Measurements from ENCODE around the gene MAD2L2.

Gene MAD2L2

GRCh38 chr1:11676386-11677103 lies 4.4 kb downstream of the MAD2L2 start:
- H3K27me3 ChIP-seq (replicated peaks; ENCODE audit: control insufficient read depth, insufficient read depth, low read length): no peaks in the 10 kb centered on the region
- H3K4me3 ChIP-seq (replicated peaks; ENCODE audit: low read depth, low read length): no peak overlapping the region
- DNase-seq (ENCODE audit: extremely low read depth, insufficient read length): no peak
- no peak for TF ChIP-seq CTCF (IDR thresholded peaks at IDR 0.05; ENCODE audit: insufficient read depth, low read length, poor library complexity, severe bottlenecking)
- H3K36me3 ChIP-seq (ENCODE audit: control insufficient read depth, insufficient read depth, low read length): peaks cover 16% of the 10 kb centered on the region

GRCh38 chr1:11675325-11675724 lies 5.6 kb downstream of the MAD2L2 start:
- Histone ChIP-seq H3K36me3 (ENCODE audit: control insufficient read depth, insufficient read depth, low read length) (peaks cover 21% of the 10 kb centered on the region), H3K27me3 (replicated peaks; ENCODE audit: control insufficient read depth, insufficient read depth, low read length) (no peaks in the 10 kb centered on the region), H3K4me3 (replicated peaks; ENCODE audit: low read depth, low read length) (no peak overlapping the region)
- no peak for DNase-seq (ENCODE audit: extremely low read depth, insufficient read length)
- TF ChIP-seq CTCF (IDR thresholded peaks at IDR 0.05; ENCODE audit: insufficient read depth, low read length, poor library complexity, severe bottlenecking): no peak

- Histone ChIP-seq H3K27me3 (replicated peaks; ENCODE audit: control insufficient read depth, insufficient read depth, low read length) (no peaks in the 10 kb centered on the region), H3K36me3 (ENCODE audit: control insufficient read depth, insufficient read depth, low read length) (peaks cover 21% of the 10 kb centered on the region), H3K4me3 (replicated peaks; ENCODE audit: low read depth, low read length) (no peak overlapping the region)
- DNase-seq (ENCODE audit: extremely low read depth, insufficient read length): no peak
- no peak for TF ChIP-seq CTCF (IDR thresholded peaks at IDR 0.05; ENCODE audit: insufficient read depth, low read length, poor library complexity, severe bottlenecking)
Measured at GRCh38 chr1:11674488-11674887, 6.5 kb downstream of the MAD2L2 start.

GRCh38 chr1:11673089-11673769 lies 7.7 kb downstream of the MAD2L2 start:
- H3K27me3 ChIP-seq (replicated peaks; ENCODE audit: control insufficient read depth, insufficient read depth, low read length): no peaks in the 10 kb centered on the region
- H3K36me3 ChIP-seq (ENCODE audit: control insufficient read depth, insufficient read depth, low read length): peaks cover 24% of the 10 kb centered on the region
- no peak overlapping the region for H3K4me3 ChIP-seq (replicated peaks; ENCODE audit: low read depth, low read length)
- TF ChIP-seq CTCF (IDR thresholded peaks at IDR 0.05; ENCODE audit: insufficient read depth, low read length, poor library complexity, severe bottlenecking): no peak
- no peak for DNase-seq (ENCODE audit: extremely low read depth, insufficient read length)

GRCh38 chr1:11671544-11672286 lies 9.2 kb downstream of the MAD2L2 start:
- no peak for DNase-seq (ENCODE audit: extremely low read depth, insufficient read length)
- peaks cover 22% of the 10 kb centered on the region for H3K36me3 ChIP-seq (ENCODE audit: control insufficient read depth, insufficient read depth, low read length)
- no peaks in the 10 kb centered on the region for H3K27me3 ChIP-seq (replicated peaks; ENCODE audit: control insufficient read depth, insufficient read depth, low read length)
- no peak for TF ChIP-seq CTCF (IDR thresholded peaks at IDR 0.05; ENCODE audit: insufficient read depth, low read length, poor library complexity, severe bottlenecking)
- no peak overlapping the region for H3K4me3 ChIP-seq (replicated peaks; ENCODE audit: low read depth, low read length)

Data from GM06990 (cell line).